Activated B cell treated with CpG ODN at 0.5 μM for 24 hours (primary cell): ENCODE measurements around the gene FOXP1. TPM values are rescaled to one million over a fixed set of nuclear protein-coding genes. Genes with fewer than 3 reads are reported as not detected.
A peak's percentile ranks its signal among the peaks of the same experiment; 100 is the strongest.

Source experiments
- ATAC-seq: fragments of 200-7000 bp; cut with Tn5 transposase; one replicate; pipeline ENCODE4 v1.10.0; 2021; ENCODE audit warnings: low read depth, mild to moderate bottlenecking, moderate library complexity
- CTCF ChIA-PET: fragments of 350-600 bp; sonication (Branson Sonifier 250); formaldehyde crosslinking; loops from one replicate; lab custom pipeline; 2021; ENCODE audit warnings: antibody characterized with exemption; lab: Charles Lee
- POLR2A ChIA-PET: fragments of 350-600 bp; sonication (Branson Sonifier 250); formaldehyde crosslinking; loops from one replicate; lab custom pipeline; 2021; ENCODE audit warnings: antibody characterized with exemption; lab: Charles Lee
- DNase-seq: peaks from one replicate; pipeline ENCODE4 v3.0.0; 2022
- H3K27ac Mint-ChIP-seq: one replicate; pipeline ENCODE4 v1.8.0; 2020; ENCODE audit warnings: mixed read lengths
- H3K27me3 Mint-ChIP-seq: one replicate; pipeline ENCODE4 v1.8.0; 2021; ENCODE audit warnings: mixed read lengths
- H3K36me3 Mint-ChIP-seq: one replicate; pipeline ENCODE4 v1.8.0; 2021; ENCODE audit warnings: low read depth, mixed read lengths
- H3K4me1 Mint-ChIP-seq: one replicate; pipeline ENCODE4 v1.8.0; 2021; ENCODE audit warnings: mixed read lengths
- H3K4me3 Mint-ChIP-seq: one replicate; pipeline ENCODE4 v1.8.0; 2020; ENCODE audit warnings: mild to moderate bottlenecking, mixed read lengths
- H3K9me3 Mint-ChIP-seq: one replicate; pipeline ENCODE4 v1.8.0; 2020; ENCODE audit warnings: mixed read lengths
- intact Hi-C: fragments of 100-400 bp; cut with micrococcal nuclease; formaldehyde crosslinking; loops from one replicate; pipeline ENCODE4 v1.15.1; 2024
- total RNA-seq: library from RNA; stranded (reverse); gene quantifications from 2 replicates; pipeline ENCODE4 v1.2.3, GENCODE V29; 2022
- TF ChIP-seq, protein P1 (sequence below): fragments of 200-600 bp; IDR thresholded peaks from one replicate; pipeline ENCODE4 v1.8.0; 2022; ENCODE audit warnings: antibody characterized with exemption, mild to moderate bottlenecking

Gene FOXP1
- total RNA-seq, 1 donor from 2014 or later = 563 TPM

DNA sequence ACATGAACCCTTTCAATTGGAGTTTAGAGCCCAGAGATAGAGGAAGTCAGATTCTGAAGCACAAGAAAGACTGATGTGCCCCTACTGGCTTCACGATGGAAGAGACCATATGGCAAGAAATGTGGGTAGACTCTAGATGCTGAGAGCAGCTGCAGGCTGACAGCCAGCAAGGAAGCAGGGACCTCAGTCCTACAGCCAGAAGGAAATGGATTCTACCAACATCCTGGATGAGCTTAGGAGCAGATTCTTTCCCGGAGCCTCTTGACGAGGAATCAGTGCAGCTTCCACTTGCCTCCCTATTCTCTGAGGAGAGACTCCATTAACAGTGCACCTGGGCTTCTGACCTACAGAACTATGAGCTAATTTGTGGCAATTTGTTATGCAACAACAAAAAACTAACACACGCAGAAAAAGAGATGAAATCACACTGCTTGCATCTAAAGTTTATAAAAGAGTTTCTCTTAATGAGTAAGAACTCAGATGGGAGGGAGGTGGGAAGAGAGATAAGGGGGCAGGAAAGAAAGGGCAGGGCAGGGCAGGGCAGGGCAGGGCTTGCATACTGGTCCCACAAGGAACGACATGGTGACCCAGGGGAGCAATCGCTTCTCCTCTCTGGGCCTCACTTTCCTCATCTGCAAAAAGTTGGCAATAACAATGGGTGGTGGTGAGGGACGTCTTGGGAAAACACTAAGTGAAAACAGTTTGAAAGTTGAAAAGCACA, 440.9 kb downstream of the FOXP1 start:
- TF ChIP-seq, protein P1, sequence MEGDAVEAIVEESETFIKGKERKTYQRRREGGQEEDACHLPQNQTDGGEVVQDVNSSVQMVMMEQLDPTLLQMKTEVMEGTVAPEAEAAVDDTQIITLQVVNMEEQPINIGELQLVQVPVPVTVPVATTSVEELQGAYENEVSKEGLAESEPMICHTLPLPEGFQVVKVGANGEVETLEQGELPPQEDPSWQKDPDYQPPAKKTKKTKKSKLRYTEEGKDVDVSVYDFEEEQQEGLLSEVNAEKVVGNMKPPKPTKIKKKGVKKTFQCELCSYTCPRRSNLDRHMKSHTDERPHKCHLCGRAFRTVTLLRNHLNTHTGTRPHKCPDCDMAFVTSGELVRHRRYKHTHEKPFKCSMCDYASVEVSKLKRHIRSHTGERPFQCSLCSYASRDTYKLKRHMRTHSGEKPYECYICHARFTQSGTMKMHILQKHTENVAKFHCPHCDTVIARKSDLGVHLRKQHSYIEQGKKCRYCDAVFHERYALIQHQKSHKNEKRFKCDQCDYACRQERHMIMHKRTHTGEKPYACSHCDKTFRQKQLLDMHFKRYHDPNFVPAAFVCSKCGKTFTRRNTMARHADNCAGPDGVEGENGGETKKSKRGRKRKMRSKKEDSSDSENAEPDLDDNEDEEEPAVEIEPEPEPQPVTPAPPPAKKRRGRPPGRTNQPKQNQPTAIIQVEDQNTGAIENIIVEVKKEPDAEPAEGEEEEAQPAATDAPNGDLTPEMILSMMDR = no peak
- ATAC-seq = peak; percentile 72

DNA sequence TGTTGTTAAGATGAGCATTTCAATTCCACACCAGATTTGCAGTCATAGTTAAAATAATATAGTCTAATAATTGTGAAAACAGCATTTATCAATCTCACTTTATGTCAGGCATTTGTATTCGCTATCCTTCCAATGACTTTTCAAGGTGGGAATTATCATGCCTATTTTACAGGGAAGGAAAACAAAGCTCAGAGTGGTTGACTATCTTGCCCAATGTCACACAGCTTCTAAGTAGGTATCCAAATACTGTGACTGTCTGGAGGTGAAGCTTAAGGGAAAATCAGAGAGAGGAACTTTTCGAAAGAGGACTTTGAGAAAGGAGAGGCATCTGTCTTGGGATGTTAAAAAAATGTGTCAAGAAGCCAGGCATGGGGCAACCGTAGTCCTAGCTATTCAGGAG, 443.1 kb downstream of the FOXP1 start:
- H3K27ac Mint-ChIP-seq = peak overlapping the region; percentile 36
- ATAC-seq = no peak

More for the DNA sequence above, 440.9 kb downstream of the FOXP1 start:
- Mint-ChIP-seq H3K4me1 (peaks cover 39% of the 10 kb centered on the region), H3K9me3 (no peaks in the 10 kb centered on the region), H3K27me3 (no peaks in the 10 kb centered on the region), H3K36me3 (peaks cover 43% of the 10 kb centered on the region), H3K27ac (peak overlapping the region; percentile 74), H3K4me3 (no peak overlapping the region)
- POLR2A ChIA-PET = interaction anchor here (0.6 to 5.4 kb wide), 5 partner anchors 11 to 440 kb away, joined by 4 to 49 read pairs (median 4); no protein-coding TSS in a partner anchor
- DNase-seq = no peak
- intact Hi-C loops = loop anchor here (1.0 to 10.0 kb wide), 2 partner anchors 12 to 588 kb away; no protein-coding TSS in a partner anchor
- CTCF ChIA-PET = interaction anchor here (0.7 to 1.3 kb wide), 3 partner anchors 10 to 26 kb away, joined by 3 to 6 read pairs (median 4); no protein-coding TSS in a partner anchor

DNA sequence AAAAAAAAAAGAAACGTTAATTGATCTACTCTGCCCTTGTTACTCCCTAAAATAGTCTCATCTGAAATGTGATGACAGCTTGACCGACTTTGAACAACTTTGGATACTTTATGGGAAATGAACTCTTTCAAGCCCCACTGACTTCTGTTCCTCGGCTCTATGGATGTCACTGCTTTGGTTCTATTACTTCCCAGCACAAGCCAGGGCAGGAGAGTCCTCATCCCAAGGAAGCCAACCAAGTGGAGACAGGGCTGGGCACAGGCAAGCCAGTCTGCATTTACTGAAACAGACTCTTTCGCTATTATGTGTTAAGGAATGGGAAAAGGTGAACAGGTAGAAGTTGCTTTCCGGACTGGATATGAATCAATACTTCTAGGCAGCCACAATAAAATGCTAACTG, 444.0 kb downstream of the FOXP1 start:
- peak overlapping the region; percentile 59 for H3K27ac Mint-ChIP-seq
- TF ChIP-seq, protein P1 = no peak
- H3K4me1 Mint-ChIP-seq = peaks cover 51% of the 10 kb centered on the region
- H3K36me3 Mint-ChIP-seq = peaks cover 27% of the 10 kb centered on the region
- no peak for DNase-seq
- intact Hi-C loops = no loop called here
- no peaks in the 10 kb centered on the region for H3K9me3 Mint-ChIP-seq
- no peak overlapping the region for H3K4me3 Mint-ChIP-seq
- ChIA-PET POLR2A (interaction anchor here (1.9 to 11.5 kb wide), 2 partner anchors 10 to 55 kb away, joined by 11 to 339 read pairs; no protein-coding TSS in a partner anchor), CTCF (no interaction called here)
- no peaks in the 10 kb centered on the region for H3K27me3 Mint-ChIP-seq
- no peak for ATAC-seq

More for the DNA sequence above, 443.1 kb downstream of the FOXP1 start:
- Mint-ChIP-seq H3K27me3 (no peaks in the 10 kb centered on the region), H3K4me3 (no peak overlapping the region), H3K4me1 (peaks cover 48% of the 10 kb centered on the region), H3K36me3 (peaks cover 29% of the 10 kb centered on the region), H3K9me3 (no peaks in the 10 kb centered on the region)
- no peak for DNase-seq
- intact Hi-C loops = loop anchor here (10.0 kb wide), 1 partner anchor 586 kb away; no protein-coding TSS in a partner anchor
- CTCF ChIA-PET = no interaction called here
- POLR2A ChIA-PET = interaction anchor here (0.8 to 5.4 kb wide), 3 partner anchors 9 to 442 kb away, joined by 3 to 49 read pairs (median 3); no protein-coding TSS in a partner anchor
- TF ChIP-seq, protein P1 = no peak

DNA sequence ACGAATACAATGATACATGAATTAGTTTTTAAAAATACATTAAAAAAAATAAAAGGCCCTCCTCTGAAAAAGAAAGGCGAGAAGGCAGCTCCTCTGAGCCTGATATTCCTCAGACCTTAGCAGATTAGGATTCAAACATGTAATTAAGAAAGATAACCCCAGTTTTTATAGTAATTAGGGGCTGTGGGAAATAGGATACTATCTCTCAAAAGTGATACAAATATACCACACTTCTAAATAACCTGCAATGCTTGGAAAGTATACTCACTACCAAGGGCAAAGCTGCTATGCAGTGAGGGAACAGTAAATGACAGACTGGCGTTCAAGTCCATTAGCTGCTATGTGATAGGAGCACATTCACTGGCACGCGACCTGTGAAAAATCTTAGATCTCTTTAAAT, 445.1 kb downstream of the FOXP1 start:
- intact Hi-C loops = no loop called here
- DNase-seq (no peak), ATAC-seq (no peak)
- peaks cover 26% of the 10 kb centered on the region for H3K36me3 Mint-ChIP-seq
- no peak overlapping the region for H3K4me3 Mint-ChIP-seq
- TF ChIP-seq, protein P1 = no peak
- no peaks in the 10 kb centered on the region for H3K27me3 Mint-ChIP-seq
- ChIA-PET CTCF (interaction anchor here (1.2 kb wide), 1 partner anchor 132 kb away, joined by 3 read pairs; no protein-coding TSS in a partner anchor), POLR2A (interaction anchor here (1.9 to 11.5 kb wide), 2 partner anchors 9 to 54 kb away, joined by 11 to 339 read pairs; no protein-coding TSS in a partner anchor)
- H3K4me1 Mint-ChIP-seq = peaks cover 57% of the 10 kb centered on the region
- no peaks in the 10 kb centered on the region for H3K9me3 Mint-ChIP-seq
- H3K27ac Mint-ChIP-seq = no peak overlapping the region

DNA sequence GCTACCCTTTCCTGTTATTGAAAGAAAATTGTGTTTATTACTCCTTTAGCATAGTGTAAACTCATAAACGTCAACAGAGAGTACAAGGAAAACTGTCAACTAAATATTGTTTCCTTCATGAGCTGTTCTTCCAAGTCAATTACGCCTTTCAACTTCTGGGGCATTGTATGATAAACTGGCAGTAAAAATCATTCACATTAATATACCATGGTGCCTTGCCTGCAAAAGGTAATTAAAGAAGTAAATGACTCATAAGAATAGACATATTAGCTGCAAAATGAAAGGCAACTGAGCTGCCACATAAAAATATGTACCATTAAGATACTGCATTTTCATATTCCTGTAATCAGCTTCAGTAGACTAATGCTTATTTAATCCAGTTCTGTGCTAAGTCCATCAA, 447.3 kb downstream of the FOXP1 start:
- no peak for ATAC-seq
- H3K27ac Mint-ChIP-seq = peak overlapping the region; percentile 35
- DNase-seq = no peak
- H3K36me3 Mint-ChIP-seq = peaks cover 22% of the 10 kb centered on the region
- H3K4me1 Mint-ChIP-seq = peaks cover 60% of the 10 kb centered on the region
- CTCF ChIA-PET = interaction anchor here (1.3 kb wide), 1 partner anchor 9 kb away, joined by 4 read pairs; no protein-coding TSS in a partner anchor
- H3K4me3 Mint-ChIP-seq = no peak overlapping the region
- POLR2A ChIA-PET = interaction anchor here (1.6 to 11.5 kb wide), 2 partner anchors 52 to 71 kb away, joined by 4 to 339 read pairs; no protein-coding TSS in a partner anchor
- no peaks in the 10 kb centered on the region for H3K27me3 Mint-ChIP-seq
- no peaks in the 10 kb centered on the region for H3K9me3 Mint-ChIP-seq
- intact Hi-C loops = no loop called here
- TF ChIP-seq, protein P1 = no peak
